Upper lobe of left lung (tissue), 4 donors: Measurements from ENCODE around the gene MYOM1.

Experiments used
- CTCF ChIP-seq, 6 experiments: fragments of 450-650 bp in 4 of 6; fragments of 200-600 bp in 2 of 6; sonication (generic) in 2 of 6; IDR thresholded peaks; one replicate each; pipeline ENCODE4 v1.5.1; 2016 to 2019; ENCODE audit warnings: antibody characterized with exemption in 6 of 6
- EP300 ChIP-seq, 4 donors: sonication (generic); formaldehyde crosslinking; IDR thresholded peaks; one replicate each; pipeline ENCODE4 v1.5.1; 2017; ENCODE audit warnings: antibody characterized with exemption in 4 of 4, control low read depth in 2 of 4
- POLR2A ChIP-seq, 4 donors: fragments of 450-650 bp; IDR thresholded peaks; one replicate each; pipeline ENCODE4 v1.5.1; 2016 to 2017; ENCODE audit warnings: antibody characterized with exemption in 4 of 4, mild to moderate bottlenecking in 2 of 4
- POLR2AphosphoS5 ChIP-seq, 2 donors: sonication (generic); formaldehyde crosslinking; IDR thresholded peaks; one replicate each; pipeline ENCODE4 v1.5.1; 2017; ENCODE audit warnings: antibody characterized with exemption in 2 of 2

DNA sequence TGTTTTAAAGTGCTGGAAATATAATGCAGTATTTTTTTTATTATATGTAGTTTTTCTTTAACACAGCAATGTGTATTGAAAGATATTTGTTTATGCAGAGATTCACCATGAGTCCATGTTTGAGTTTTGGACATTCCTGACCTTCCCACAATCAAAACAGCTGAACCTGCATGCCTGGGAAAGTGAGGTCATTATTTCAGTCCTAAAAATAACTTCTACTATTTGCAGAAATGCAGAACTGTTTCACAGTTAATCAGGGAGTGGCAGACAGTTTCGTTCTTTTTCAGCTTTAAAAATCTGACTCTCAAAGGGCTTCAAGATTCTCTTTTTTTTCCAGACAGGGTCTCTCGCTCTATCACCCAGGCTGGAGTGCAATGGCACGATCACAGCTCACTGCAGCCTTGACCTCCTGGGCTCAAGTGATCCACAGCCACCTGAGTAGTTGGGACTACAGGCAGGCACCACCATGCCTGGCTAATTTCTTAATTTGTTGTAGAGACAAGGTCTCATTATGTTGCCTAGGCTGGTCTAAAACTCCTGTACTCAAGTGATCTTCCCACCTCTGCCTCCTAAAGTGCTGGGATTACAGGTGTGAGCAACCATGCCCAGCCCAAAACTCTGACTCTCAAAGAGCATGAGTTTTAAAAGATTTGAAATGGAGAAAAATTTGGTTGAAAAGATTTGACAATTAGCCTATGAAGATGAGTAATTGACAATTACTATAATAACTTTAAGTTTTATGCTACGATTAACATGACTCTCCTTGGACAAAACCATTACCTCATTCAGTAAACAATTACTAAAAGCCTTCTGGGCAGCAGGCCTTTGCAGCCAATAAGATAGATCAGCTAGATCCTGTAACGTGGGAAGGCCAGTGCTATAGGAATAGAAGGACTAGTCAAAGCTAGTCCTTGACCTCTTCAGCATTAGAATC is 37.2 kb upstream of the MYOM1 start:
- TF ChIP-seq EP300 (IDR thresholded peaks at IDR 0.05), result no peak
- no peak for TF ChIP-seq CTCF (IDR thresholded peaks at IDR 0.05)
- TF ChIP-seq POLR2AphosphoS5 (IDR thresholded peaks at IDR 0.05), result no peak
- TF ChIP-seq POLR2A (IDR thresholded peaks at IDR 0.05), result no peak
